K562 (cell line): ENCODE data around the gene CEP76. TPM values are rescaled to one million over a fixed set of nuclear protein-coding genes. Genes with fewer than 3 reads are reported as not detected.
A peak's percentile ranks its signal among the peaks of the same experiment; 100 is the strongest.

Source experiments
- ATF1 ChIP-seq, 2 experiments: fragments of 450-650 bp in 1 of 2; IDR thresholded peaks; 2 replicates each; pipeline ENCODE4 v1.6.1; 2016; ENCODE audit warnings: missing compliant biosample characterization in 1 of 2, missing genetic modification characterization in 1 of 2
- HDAC8 ChIP-seq: fragments of 450-650 bp; IDR thresholded peaks from 2 replicates; pipeline ENCODE4 v1.6.1; 2016; ENCODE audit warnings: mild to moderate bottlenecking, missing genetic modification characterization, moderate library complexity, missing compliant biosample characterization
- IRF2 ChIP-seq: sonication (generic); formaldehyde crosslinking; IDR thresholded peaks from 2 replicates; pipeline ENCODE4 v1.8.1; 2022; ENCODE audit warnings: mild to moderate bottlenecking, missing genetic modification reagents
- MCM5 ChIP-seq: fragments of 450-650 bp; IDR thresholded peaks from 2 replicates; pipeline ENCODE4 v1.6.1; 2016; ENCODE audit warnings: low read depth
- NONO ChIP-seq, 2 experiments: fragments of 200-400 bp in 1 of 2; fragments of 450-650 bp in 1 of 2; formaldehyde crosslinking in 1 of 2; IDR thresholded peaks; 2 replicates each; pipeline ENCODE4 v1.6.1; 2017; ENCODE audit warnings: low read depth in 2 of 2, mild to moderate bottlenecking in 2 of 2, moderate library complexity in 2 of 2, low read length in 1 of 2
- NRF1 ChIP-seq, 2 experiments: fragments of 450-650 bp; IDR thresholded peaks in 1 of 2; conservative IDR thresholded peaks in 1 of 2; 2 replicates each; pipeline ENCODE4 v1.6.1; 2014; ENCODE audit warnings: mild to moderate bottlenecking in 2 of 2
- RUNX1 ChIP-seq: sonication (generic); IDR thresholded peaks from 2 replicates; pipeline ENCODE4 v1.6.1; 2016; ENCODE audit warnings: antibody characterized with exemption, low read depth
- SETDB1 ChIP-seq: IDR thresholded peaks from one replicate; pipeline ENCODE4 v1.6.1; 2012; ENCODE audit warnings: low read length, control low read depth, inconsistent platforms
- TFAP4 ChIP-seq: sonication (generic); formaldehyde crosslinking; IDR thresholded peaks from 2 replicates; pipeline ENCODE4 v1.8.0; 2022; ENCODE audit warnings: missing genetic modification reagents, mild to moderate bottlenecking, moderate library complexity, borderline replicate concordance
- UBTF ChIP-seq, 2 experiments: IDR thresholded peaks; 2 replicates each; pipeline ENCODE4 v1.6.1; 2012; ENCODE audit warnings: improper control_type of control experiment in 2 of 2, low read depth in 2 of 2, low read length in 2 of 2, borderline replicate concordance in 1 of 2
- ZBTB40 ChIP-seq, 2 experiments: fragments of 450-650 bp in 1 of 2; sonication (generic) in 1 of 2; formaldehyde crosslinking in 1 of 2; IDR thresholded peaks; 2 replicates each; pipeline versions ENCODE4 v1.7.1 to v1.9.0; 2016 to 2022; ENCODE audit warnings: inconsistent platforms in 1 of 2, mild to moderate bottlenecking in 1 of 2, missing genetic modification reagents in 1 of 2
- ZFPM2 ChIP-seq: fragments of 250-450 bp; sonication (Bioruptor Pico); IDR thresholded peaks from 2 replicates; pipeline ENCODE4 v1.5.1; 2022; ENCODE audit warnings: mild to moderate bottlenecking
- ZNF133 ChIP-seq: fragments of 250-450 bp; sonication (Bioruptor Pico); IDR thresholded peaks from 2 replicates; pipeline ENCODE4 v1.4.0; 2020; ENCODE audit warnings: mild to moderate bottlenecking
- polyA plus RNA-seq, 8 experiments: library from polyadenylated mRNA; depleted of rRNA in 4 of 8; stranded (reverse) in 5 of 8; unstranded in 3 of 8; fragments of >200 nt; fragmentation: Nextera tagmentation in 2 of 8; fragmentation: Illumina TruSeq in 1 of 8; extraction: Ambion mirVana in 2 of 8; extraction: Trizol in 1 of 8; gene quantifications; 2 replicates each; pipeline versions ENCODE4 v1.2.1 to v1.2.3, GENCODE V29; 2011 to 2014; ENCODE audit warnings: inconsistent platforms in 1 of 8, missing spikeins in 1 of 8
- total RNA-seq, 7 experiments: library from RNA; depleted of rRNA in 6 of 7; stranded (reverse); fragments of >200 nt in 6 of 7; fragmentation: Illumina TruSeq in 2 of 7; extraction: Trizol in 2 of 7; gene quantifications; 2 replicates each; pipeline versions ENCODE4 v1.2.1 to v1.2.3, GENCODE V29; 2011 to 2021; ENCODE audit warnings: low replicate concordance in 1 of 7

The CEP76 gene
- total and polyA plus RNA-seq, 9 of the 15 experiments (the other 6 are each of a cell fraction or from before 2014, with no cell fraction given), result 5.3 to 27.3 (median 19.3) TPM

GRCh38 chr18:12656938-12657683 is 45.4 kb downstream of the CEP76 start (continued):
- peak; percentile 17; the same call in 1 of the 2 replicates for TF ChIP-seq TFAP4 (CRISPR knock-in tag)
- no peak for TF ChIP-seq ZNF133 (CRISPR knock-in tag)
- no peak for TF ChIP-seq ZFPM2 (CRISPR knock-in tag)
- TF ChIP-seq IRF2, result no peak
- TF ChIP-seq ZBTB40 (IDR thresholded peaks at IDR 0.05), result no peak
- TF ChIP-seq ZBTB40 (CRISPR knock-in tag; IDR thresholded peaks at IDR 0.05), result no peak
- peak in 1 of 2 experiments; percentile 37; a peak in 2 of 4 replicates for TF ChIP-seq NRF1 (conservative IDR thresholded peaks at IDR 0.05 in 1 of 2, IDR thresholded peaks at IDR 0.05 in 1 of 2)
- TF ChIP-seq ATF1 (CRISPR knock-in tag; IDR thresholded peaks at IDR 0.05), result no peak
- TF ChIP-seq ATF1 (tag; IDR thresholded peaks at IDR 0.05), result 0 out of 2 replicates have a peak, but pooled peaks have one; percentile 47
- 0 out of 4 replicates have a peak, but pooled peaks of 1 of the 2 experiments have one; percentile 40 for TF ChIP-seq NONO (IDR thresholded peaks at IDR 0.05; ENCODE audit: low read depth in 2 of 2, low read length in 1 of 2)
- TF ChIP-seq HDAC8 (tag), result no peak
- no peak for TF ChIP-seq MCM5
- TF ChIP-seq UBTF (IDR thresholded peaks at IDR 0.05; ENCODE audit: borderline replicate concordance in 1 of 2, low read depth in 2 of 2, low read length in 2 of 2), result peak in 1 of 2 experiments; percentile 46; a peak in 2 of 4 replicates
- TF ChIP-seq RUNX1, result no peak
- no peak for TF ChIP-seq SETDB1
